ENCODE results near the gene TALDO1. TPM values are rescaled to one million over a fixed set of nuclear protein-coding genes. Genes with fewer than 3 reads are reported as not detected.

TALDO1 gene
- total RNA-seq, 2 donors from 2014 or later = 132 to 232 TPM

DNA sequence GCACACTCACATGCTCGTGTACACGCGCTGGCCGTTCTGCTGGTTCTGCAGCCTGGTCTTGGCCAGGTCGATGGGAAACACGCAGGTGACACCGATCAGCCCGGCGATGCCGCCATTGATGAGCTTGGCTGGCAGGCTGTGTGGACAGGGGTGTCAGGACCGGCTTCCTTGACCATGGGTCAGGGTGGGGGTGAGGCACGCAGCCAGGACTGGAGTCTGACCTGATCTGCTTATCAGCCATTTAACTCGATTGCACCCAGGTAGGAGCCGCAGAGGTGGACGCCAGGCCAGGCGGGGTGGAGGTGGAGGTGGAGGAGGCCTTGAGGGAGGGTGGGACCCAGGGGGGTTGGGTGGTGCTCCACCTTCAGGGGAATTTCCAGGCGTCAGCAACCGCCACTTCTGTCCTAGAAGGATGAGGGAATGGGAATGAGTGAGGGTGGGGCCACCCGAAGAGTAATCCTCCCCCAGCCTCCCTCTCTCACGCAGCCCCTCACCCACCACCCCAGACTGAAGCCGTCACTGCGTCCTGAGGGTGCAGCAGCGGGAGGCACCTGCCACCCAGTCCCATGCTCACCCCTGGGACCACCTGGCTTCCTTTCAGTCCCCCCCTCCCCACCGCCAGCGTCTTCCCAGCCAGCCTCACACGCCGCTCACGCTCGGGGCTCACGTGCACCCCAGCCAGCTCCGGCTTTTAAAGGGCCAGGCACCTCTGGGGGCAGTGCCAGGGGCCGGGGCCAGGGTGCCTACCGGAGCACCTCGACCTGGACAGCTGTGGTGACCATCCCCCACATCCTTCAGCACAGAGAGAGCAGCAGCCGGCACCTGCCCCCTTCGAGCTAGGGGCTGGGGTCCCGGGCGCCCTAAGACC lies 47.7 kb downstream of the TALDO1 start:
- no peak for ATAC-seq (ENCODE audit: insufficient number of reproducible peaks, low FRiP score, low read depth)
- Histone ChIP-seq H3K27ac (no peak overlapping the region), H3K36me3 (no peaks in the 10 kb centered on the region), H3K4me1 (ENCODE audit: control insufficient read depth in 1 of 2, low read depth in 2 of 2) (peaks cover 10 to 27% of the 10 kb centered on the region in 2 donors), H3K4me3 (peak overlapping the region; percentile 86), H3K9me3 (no peaks in the 10 kb centered on the region), H3K27me3 (replicated peaks; ENCODE audit: insufficient read depth) (no peaks in the 10 kb centered on the region)
- TF ChIP-seq, protein P1, sequence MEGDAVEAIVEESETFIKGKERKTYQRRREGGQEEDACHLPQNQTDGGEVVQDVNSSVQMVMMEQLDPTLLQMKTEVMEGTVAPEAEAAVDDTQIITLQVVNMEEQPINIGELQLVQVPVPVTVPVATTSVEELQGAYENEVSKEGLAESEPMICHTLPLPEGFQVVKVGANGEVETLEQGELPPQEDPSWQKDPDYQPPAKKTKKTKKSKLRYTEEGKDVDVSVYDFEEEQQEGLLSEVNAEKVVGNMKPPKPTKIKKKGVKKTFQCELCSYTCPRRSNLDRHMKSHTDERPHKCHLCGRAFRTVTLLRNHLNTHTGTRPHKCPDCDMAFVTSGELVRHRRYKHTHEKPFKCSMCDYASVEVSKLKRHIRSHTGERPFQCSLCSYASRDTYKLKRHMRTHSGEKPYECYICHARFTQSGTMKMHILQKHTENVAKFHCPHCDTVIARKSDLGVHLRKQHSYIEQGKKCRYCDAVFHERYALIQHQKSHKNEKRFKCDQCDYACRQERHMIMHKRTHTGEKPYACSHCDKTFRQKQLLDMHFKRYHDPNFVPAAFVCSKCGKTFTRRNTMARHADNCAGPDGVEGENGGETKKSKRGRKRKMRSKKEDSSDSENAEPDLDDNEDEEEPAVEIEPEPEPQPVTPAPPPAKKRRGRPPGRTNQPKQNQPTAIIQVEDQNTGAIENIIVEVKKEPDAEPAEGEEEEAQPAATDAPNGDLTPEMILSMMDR (IDR thresholded peaks at IDR 0.05) = no peak
- no peak for DNase-seq (ENCODE audit: low spot score)

DNA sequence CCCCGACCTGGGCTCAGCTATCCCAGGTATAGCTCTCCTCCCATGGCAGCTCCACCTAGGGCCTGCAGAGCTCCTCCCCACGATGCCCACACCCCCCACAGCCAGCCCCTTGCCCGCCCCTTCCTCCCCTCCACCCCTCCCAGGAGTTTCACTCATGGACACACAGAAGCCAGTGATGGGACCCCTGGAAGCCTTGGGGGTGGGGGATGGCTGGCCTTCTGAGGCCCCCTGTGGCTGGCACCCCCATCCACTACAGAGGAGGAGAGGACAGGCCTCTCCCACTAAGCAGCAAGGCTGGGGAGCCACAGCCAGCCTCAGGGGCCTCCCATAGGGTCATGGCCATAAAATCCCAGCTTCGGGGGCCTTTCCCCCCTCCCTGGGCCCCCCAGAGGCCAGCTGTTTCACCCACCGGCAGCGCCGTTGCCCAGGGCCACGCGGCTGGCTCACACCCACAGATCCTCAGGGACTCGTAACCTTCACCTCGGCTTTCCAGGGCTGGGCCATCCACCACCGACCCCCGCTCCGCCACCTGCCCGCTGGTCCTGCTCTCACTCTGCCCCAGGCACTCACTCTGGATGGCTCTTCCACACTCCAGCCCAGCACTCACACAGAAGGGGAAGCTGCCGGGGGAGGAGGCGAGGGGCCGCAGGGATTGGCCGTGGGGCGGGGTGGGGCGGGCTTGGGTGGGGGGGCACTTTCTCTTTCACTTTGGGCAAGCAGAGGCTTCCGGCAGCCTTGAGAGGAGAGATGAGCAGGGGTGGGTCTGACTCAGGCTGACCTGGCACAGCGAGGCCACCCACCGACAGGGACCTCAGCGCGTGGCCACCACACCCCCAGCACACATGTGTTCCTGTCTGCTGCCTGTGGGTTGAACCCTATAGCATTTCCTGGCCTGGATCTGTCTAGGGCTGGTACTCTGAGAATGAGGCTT lies 48.6 kb downstream of the TALDO1 start:
- TF ChIP-seq, protein P1 (IDR thresholded peaks at IDR 0.05) = no peak

DNA sequence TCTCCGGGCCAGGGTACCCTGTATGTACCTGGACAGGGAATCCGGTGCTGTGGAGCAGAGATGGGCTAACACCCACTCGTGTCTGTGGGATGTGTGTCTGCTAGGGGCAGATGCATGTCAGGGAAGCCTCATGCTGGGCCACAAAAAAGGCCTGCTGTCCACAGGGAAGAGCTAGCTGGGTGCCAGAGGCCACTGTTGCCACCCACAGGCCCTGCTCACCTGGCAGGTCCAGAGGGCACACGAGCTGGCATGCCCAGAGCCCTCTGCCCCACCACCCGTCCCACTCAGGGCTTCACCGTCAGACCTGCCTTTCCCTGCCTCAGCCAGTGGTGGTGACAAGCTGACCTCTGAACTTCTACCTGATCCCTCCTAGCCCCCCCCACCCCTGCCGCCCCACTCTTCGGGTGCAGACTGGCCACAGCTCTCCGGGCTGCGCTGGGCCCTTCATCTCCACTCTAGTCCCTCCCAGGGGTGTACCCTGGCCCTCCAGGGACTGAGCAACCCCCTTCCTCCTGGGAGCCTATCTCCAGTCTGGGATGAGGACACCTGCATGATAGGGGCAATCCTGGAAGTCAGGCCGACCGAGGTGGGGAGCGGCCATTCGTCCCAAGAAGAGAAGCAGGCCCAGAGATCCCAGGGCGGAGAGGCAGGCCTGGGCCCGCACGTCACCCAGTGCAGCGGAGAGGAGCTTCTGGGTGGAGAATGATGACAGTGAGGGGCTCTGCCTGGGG lies 49.5 kb downstream of the TALDO1 start:
- DNase-seq (ENCODE audit: low spot score) (no peak), ATAC-seq (ENCODE audit: insufficient number of reproducible peaks, low FRiP score, low read depth) (no peak)
- H3K36me3 ChIP-seq = peaks cover 11% of the 10 kb centered on the region
- H3K4me3 ChIP-seq = peak overlapping the region; percentile 86
- TF ChIP-seq, protein P1 (IDR thresholded peaks at IDR 0.05) = no peak
- H3K27ac ChIP-seq = peak overlapping the region; percentile 69 to 79
- H3K4me1 ChIP-seq (ENCODE audit: control insufficient read depth in 1 of 2, low read depth in 2 of 2) = peaks cover 10 to 27% of the 10 kb centered on the region in 2 donors
- H3K9me3 ChIP-seq = no peaks in the 10 kb centered on the region
- H3K27me3 ChIP-seq (replicated peaks; ENCODE audit: insufficient read depth) = no peaks in the 10 kb centered on the region

More for the DNA sequence above, 48.6 kb downstream of the TALDO1 start:
- Histone ChIP-seq H3K27me3 (replicated peaks; ENCODE audit: insufficient read depth) (no peaks in the 10 kb centered on the region), H3K36me3 (peaks cover 5% of the 10 kb centered on the region), H3K4me1 (ENCODE audit: control insufficient read depth in 1 of 2, low read depth in 2 of 2) (peaks cover 10 to 27% of the 10 kb centered on the region in 2 donors), H3K27ac (peak overlapping the region; percentile 69 to 79), H3K4me3 (peak overlapping the region; percentile 86), H3K9me3 (no peaks in the 10 kb centered on the region)
- DNase-seq (ENCODE audit: low spot score) (peak; percentile 43), ATAC-seq (ENCODE audit: insufficient number of reproducible peaks, low FRiP score, low read depth) (no peak)

DNA sequence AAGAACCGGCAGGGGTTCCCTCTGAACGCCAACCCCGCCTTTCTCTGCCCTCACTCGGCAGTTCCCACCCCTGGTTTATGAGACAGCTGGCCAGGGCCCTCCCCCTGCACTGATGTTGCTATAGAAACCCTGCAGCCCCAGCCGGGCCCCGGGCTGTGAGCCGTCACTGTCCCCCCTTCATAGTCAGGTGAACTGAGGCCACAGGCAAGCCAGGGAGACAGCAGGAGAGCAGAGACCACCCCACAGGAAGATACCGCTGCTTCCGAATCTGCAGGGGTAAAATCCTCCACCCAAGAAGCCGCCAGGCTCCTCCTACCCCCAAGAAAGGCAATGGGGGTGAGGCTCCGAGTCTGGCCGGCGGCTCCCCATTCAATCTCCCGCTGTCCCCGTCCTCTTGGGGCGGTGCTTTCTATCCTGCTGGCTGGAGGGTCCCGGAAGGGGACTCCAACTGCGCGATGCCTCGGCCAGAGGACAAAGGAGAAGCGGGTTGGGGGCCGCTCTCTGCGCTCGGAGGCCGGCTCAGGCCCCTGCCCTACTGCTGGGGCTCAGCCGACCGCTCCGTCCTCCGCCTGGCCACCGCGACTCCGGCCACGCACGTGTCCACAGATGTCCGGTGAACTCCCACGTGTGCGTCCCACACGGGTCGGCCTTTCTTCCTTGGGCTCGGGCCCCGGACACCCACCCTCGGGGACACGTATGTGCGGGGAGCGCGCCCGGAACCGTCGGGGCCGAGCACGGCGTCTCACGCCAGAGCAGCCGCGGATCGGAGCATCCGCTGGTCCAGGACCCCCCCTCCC lies 50.2 kb downstream of the TALDO1 start:
- Histone ChIP-seq H3K4me1 (ENCODE audit: control insufficient read depth in 1 of 2, low read depth in 2 of 2) (peaks cover 10 to 27% of the 10 kb centered on the region in 2 donors), H3K36me3 (peaks cover 12% of the 10 kb centered on the region), H3K4me3 (peak overlapping the region; percentile 86), H3K27ac (peak overlapping the region; percentile 69 to 79), H3K9me3 (no peaks in the 10 kb centered on the region), H3K27me3 (replicated peaks; ENCODE audit: insufficient read depth) (no peaks in the 10 kb centered on the region)
- TF ChIP-seq, protein P1 (IDR thresholded peaks at IDR 0.05) = no peak
- ATAC-seq (ENCODE audit: insufficient number of reproducible peaks, low FRiP score, low read depth) = peak; percentile 12
- no peak for DNase-seq (ENCODE audit: low spot score)

Measured in thoracic aorta (tissue), 2 donors.